Prostate gland (tissue), 2 donors: Measurements from ENCODE around the gene EPHB2.

Experiments used
- CTCF ChIP-seq, 4 experiments: fragments of 200-600 bp in 2 of 4; fragments of 450-650 bp in 2 of 4; sonication (generic) in 2 of 4; IDR thresholded peaks; 1 replicate in 3 of 4; 2 replicates in 1 of 4; pipeline ENCODE4 v1.5.1; 2016 to 2019; ENCODE audit warnings: antibody characterized with exemption in 4 of 4, mild to moderate bottlenecking in 2 of 4, moderate library complexity in 2 of 4
- POLR2A ChIP-seq: fragments of 450-650 bp; IDR thresholded peaks from one replicate; pipeline ENCODE4 v1.6.1; 2016; ENCODE audit warnings: antibody characterized with exemption, mild to moderate bottlenecking

- TF ChIP-seq POLR2A: no peak
- TF ChIP-seq CTCF (IDR thresholded peaks at IDR 0.05): no peak
Observed at GRCh38 chr1:22736501-22737080, 26.0 kb downstream of the EPHB2 start.
